HCT116 (cell line): Measurements from ENCODE around the gene GTF2IRD1. TPM values are rescaled to one million over a fixed set of nuclear protein-coding genes. Genes with fewer than 3 reads are reported as not detected.

Source experiments
- ATAC-seq: fragments of 200-7000 bp; cut with Tn5 transposase; 2 replicates; pipeline ENCODE4 v1.9.1; 2020; ENCODE audit warnings: mild to moderate bottlenecking, moderate library complexity
- BruUV-seq: library from RNA; stranded (reverse); fragments of 400-500 nt; replicated peaks from 2 replicates; lab custom pipeline; 2021; lab: Mats Ljungman, UMichigan
- CTCF ChIA-PET: fragments of 300-600 bp; sonication (Branson Sonifier 250); formaldehyde crosslinking; loops from one replicate; lab custom pipeline; 2021; ENCODE audit warnings: antibody characterized with exemption; lab: Charles Lee
- POLR2A ChIA-PET: fragments of 300-600, 350-600 bp; sonication (Branson Sonifier 250); formaldehyde crosslinking; loops from one replicate; lab custom pipeline; 2021; ENCODE audit warnings: antibody characterized with exemption; lab: Charles Lee
- RAD21 ChIA-PET, 2 experiments: fragments of 300-600 bp; sonication (Branson Sonifier 250); formaldehyde crosslinking; loops; one replicate each; lab custom pipeline; 2023; ENCODE audit warnings: low total read pairs in 2 of 2; ENCODE audit not compliant: uncharacterized antibody in 2 of 2, unreplicated experiment in 2 of 2, low non-redundant PET in 1 of 2; lab: Charles Lee
- DNase-seq: peaks from one replicate; pipeline ENCODE4 v3.0.0-alpha.2; 2010; ENCODE audit warnings: low read depth, low spot score
- H2AFZ ChIP-seq: fragments of 200-600 bp; shearing (Covaris generic), sonication (generic); 2 replicates; pipeline ENCODE4 v1.6.1; 2017; ENCODE audit warnings: low read depth, mixed run types, mixed read lengths, antibody characterized with exemption, low read length; ENCODE audit not compliant: poor library complexity, severe bottlenecking
- H3K27ac ChIP-seq: 2 replicates; pipeline ENCODE4 v1.5.1; 2012; ENCODE audit warnings: low read depth, low read length
- H3K27me3 ChIP-seq: fragments of 200-600 bp; sonication (generic); 2 replicates; pipeline ENCODE4 v1.6.1; 2016; ENCODE audit warnings: mixed run types, low read length, mixed read lengths; ENCODE audit not compliant: insufficient read depth
- H3K36me3 ChIP-seq, 2 experiments: fragments of 200-500 bp in 1 of 2; fragments of 200-600 bp in 1 of 2; sonication (Bioruptor generic) in 1 of 2; sonication (generic) in 1 of 2; 2 replicates each; pipeline versions ENCODE4 v1.5.1 to v1.6.1; 2014 to 2016; ENCODE audit warnings: low read length in 2 of 2, inconsistent platforms in 1 of 2, mixed read lengths in 1 of 2, mixed run types in 1 of 2; ENCODE audit not compliant: insufficient read depth in 2 of 2, control insufficient read depth in 1 of 2
- H3K4me1 ChIP-seq, 2 experiments: fragments of 200-600 bp in 1 of 2; sonication (generic) in 1 of 2; 2 replicates each; pipeline versions ENCODE4 v1.5.1 to v1.6.1; 2012 to 2017; ENCODE audit warnings: low read length in 2 of 2, inconsistent platforms in 1 of 2, mild to moderate bottlenecking in 1 of 2, mixed read lengths in 1 of 2, mixed run types in 1 of 2, moderate library complexity in 1 of 2; ENCODE audit not compliant: insufficient read depth in 2 of 2, control insufficient read depth in 1 of 2
- H3K4me2 ChIP-seq: fragments of 200-600 bp; sonication (generic); 2 replicates; pipeline ENCODE4 v1.6.1; 2017; ENCODE audit warnings: mixed run types, low read length, mixed read lengths
- H3K4me3 ChIP-seq, 2 experiments: fragments of 200-600 bp in 1 of 2; sonication (generic) in 1 of 2; replicated peaks in 1 of 2; 2 replicates each; pipeline ENCODE4 v1.5.1; 2011 to 2016; ENCODE audit warnings: low read length in 2 of 2, control low read depth in 1 of 2, low read depth in 1 of 2, mild to moderate bottlenecking in 1 of 2, mixed read lengths in 1 of 2, mixed run types in 1 of 2
- H3K79me2 ChIP-seq: fragments of 200-600 bp; sonication (generic); 2 replicates; pipeline ENCODE4 v1.6.1; 2017; ENCODE audit warnings: mild to moderate bottlenecking, mixed run types, low read length, moderate library complexity, mixed read lengths; ENCODE audit not compliant: insufficient read depth
- H3K9ac ChIP-seq: fragments of 200-600 bp; sonication (generic); 2 replicates; pipeline ENCODE4 v1.6.1; 2016; ENCODE audit warnings: low read length, mixed read lengths
- H3K9me2 ChIP-seq: fragments of 200-600 bp; sonication (generic), shearing (Covaris generic); 2 replicates; pipeline ENCODE4 v1.6.1; 2017; ENCODE audit warnings: mixed run types, mild to moderate bottlenecking, moderate library complexity; ENCODE audit not compliant: insufficient read depth
- H3K9me3 ChIP-seq, 2 experiments: fragments of 200-500 bp in 1 of 2; fragments of 200-600 bp in 1 of 2; sonication (Bioruptor generic) in 1 of 2; sonication (generic) in 1 of 2; 2 replicates each; pipeline ENCODE4 v1.6.1; 2014 to 2017; ENCODE audit warnings: low read length in 2 of 2, mixed read lengths in 2 of 2, inconsistent platforms in 1 of 2, low read depth in 1 of 2, mild to moderate bottlenecking in 1 of 2, mixed run types in 1 of 2, moderate library complexity in 1 of 2; ENCODE audit not compliant: control insufficient read depth in 1 of 2, insufficient read depth in 1 of 2
- H4K20me1 ChIP-seq: fragments of 200-600 bp; sonication (generic), shearing (Covaris generic); 2 replicates; pipeline ENCODE4 v1.6.1; 2017; ENCODE audit warnings: mixed run types, mild to moderate bottlenecking, moderate library complexity; ENCODE audit not compliant: insufficient read depth
- CBX3 ChIP-seq: IDR thresholded peaks from 2 replicates; pipeline ENCODE4 v1.6.1; 2012; ENCODE audit warnings: low read depth
- ELF1 ChIP-seq: IDR thresholded peaks from 2 replicates; pipeline ENCODE4 v1.6.1; 2012; ENCODE audit warnings: low read depth, borderline replicate concordance
- EZH2 ChIP-seq: fragments of 200-600 bp; sonication (generic); IDR thresholded peaks from 2 replicates; pipeline ENCODE4 v1.6.1; 2017; ENCODE audit warnings: antibody characterized with exemption, mixed run types
- EZH2phosphoT487 ChIP-seq: fragments of 200-600 bp; IDR thresholded peaks from 2 replicates; pipeline ENCODE4 v1.6.1; 2018; ENCODE audit warnings: antibody characterized with exemption, borderline replicate concordance
- JUND ChIP-seq: IDR thresholded peaks from 2 replicates; pipeline ENCODE4 v1.6.1; 2012
- RAD21 ChIP-seq: IDR thresholded peaks from 2 replicates; pipeline ENCODE4 v1.6.1; 2012; ENCODE audit warnings: low read depth, mild to moderate bottlenecking
- SIN3A ChIP-seq: IDR thresholded peaks from 2 replicates; pipeline ENCODE4 v1.6.1; 2012; ENCODE audit warnings: low read depth
- SRF ChIP-seq: IDR thresholded peaks from 2 replicates; pipeline ENCODE4 v1.6.1; 2012; ENCODE audit warnings: low read depth
- ZBTB33 ChIP-seq: IDR thresholded peaks from 2 replicates; pipeline ENCODE4 v1.6.1; 2011; ENCODE audit warnings: mild to moderate bottlenecking, low read length, moderate library complexity; ENCODE audit not compliant: insufficient replicate concordance; ENCODE audit errors: extremely low read depth
- ZFX ChIP-seq: fragments of 450-650 bp; IDR thresholded peaks from 2 replicates; pipeline ENCODE4 v1.6.1; 2017
- intact Hi-C: fragments of 100-400 bp; cut with micrococcal nuclease; formaldehyde crosslinking; loops from 2 replicates; pipeline ENCODE4 v1.10.0; 2022
- total RNA-seq: library from RNA; stranded (reverse); gene quantifications from one replicate; pipeline ENCODE4 v1.2.1, GENCODE V29; 2021; ENCODE audit not compliant: unreplicated experiment
- TF ChIP-seq, protein P1 (sequence below): IDR thresholded peaks from 2 replicates; pipeline ENCODE4 v1.6.1; 2012; ENCODE audit warnings: low read depth

Gene GTF2IRD1
- total RNA-seq, 1 experiment from 2014 or later: 34.5 TPM

GRCh38 chr7:74568658-74569057 lies 115.0 kb downstream of the GTF2IRD1 start:
- intact Hi-C loops: no loop called here
- H3K27me3 ChIP-seq: no peaks in the 10 kb centered on the region
- no peak overlapping the region for H3K9ac ChIP-seq
- no peak for TF ChIP-seq ZBTB33
- TF ChIP-seq EZH2phosphoT487: no peak
- no peak for TF ChIP-seq SIN3A
- TF ChIP-seq, protein P1, sequence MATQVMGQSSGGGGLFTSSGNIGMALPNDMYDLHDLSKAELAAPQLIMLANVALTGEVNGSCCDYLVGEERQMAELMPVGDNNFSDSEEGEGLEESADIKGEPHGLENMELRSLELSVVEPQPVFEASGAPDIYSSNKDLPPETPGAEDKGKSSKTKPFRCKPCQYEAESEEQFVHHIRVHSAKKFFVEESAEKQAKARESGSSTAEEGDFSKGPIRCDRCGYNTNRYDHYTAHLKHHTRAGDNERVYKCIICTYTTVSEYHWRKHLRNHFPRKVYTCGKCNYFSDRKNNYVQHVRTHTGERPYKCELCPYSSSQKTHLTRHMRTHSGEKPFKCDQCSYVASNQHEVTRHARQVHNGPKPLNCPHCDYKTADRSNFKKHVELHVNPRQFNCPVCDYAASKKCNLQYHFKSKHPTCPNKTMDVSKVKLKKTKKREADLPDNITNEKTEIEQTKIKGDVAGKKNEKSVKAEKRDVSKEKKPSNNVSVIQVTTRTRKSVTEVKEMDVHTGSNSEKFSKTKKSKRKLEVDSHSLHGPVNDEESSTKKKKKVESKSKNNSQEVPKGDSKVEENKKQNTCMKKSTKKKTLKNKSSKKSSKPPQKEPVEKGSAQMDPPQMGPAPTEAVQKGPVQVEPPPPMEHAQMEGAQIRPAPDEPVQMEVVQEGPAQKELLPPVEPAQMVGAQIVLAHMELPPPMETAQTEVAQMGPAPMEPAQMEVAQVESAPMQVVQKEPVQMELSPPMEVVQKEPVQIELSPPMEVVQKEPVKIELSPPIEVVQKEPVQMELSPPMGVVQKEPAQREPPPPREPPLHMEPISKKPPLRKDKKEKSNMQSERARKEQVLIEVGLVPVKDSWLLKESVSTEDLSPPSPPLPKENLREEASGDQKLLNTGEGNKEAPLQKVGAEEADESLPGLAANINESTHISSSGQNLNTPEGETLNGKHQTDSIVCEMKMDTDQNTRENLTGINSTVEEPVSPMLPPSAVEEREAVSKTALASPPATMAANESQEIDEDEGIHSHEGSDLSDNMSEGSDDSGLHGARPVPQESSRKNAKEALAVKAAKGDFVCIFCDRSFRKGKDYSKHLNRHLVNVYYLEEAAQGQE: no peak
- no peak for TF ChIP-seq EZH2
- TF ChIP-seq JUND: no peak
- TF ChIP-seq SRF: no peak
- TF ChIP-seq ZFX: no peak
- no peak for TF ChIP-seq RAD21
- no peak for TF ChIP-seq CBX3
- TF ChIP-seq ELF1: no peak
- POLR2A ChIA-PET: no interaction called here
- peaks cover 19% of the 10 kb centered on the region in 2 experiments; a peak in 3 of 4 replicates for H3K4me1 ChIP-seq
- H3K4me2 ChIP-seq: no peak overlapping the region
- no peaks in the 10 kb centered on the region for H3K79me2 ChIP-seq
- H3K27ac ChIP-seq: no peak overlapping the region
- CTCF ChIA-PET: no interaction called here
- RAD21 ChIA-PET: interaction anchor here in 1 of 2 experiments (0.6 kb wide), 1 partner anchor 23 kb away, joined by 7 read pairs; no protein-coding TSS in a partner anchor
- H2AFZ ChIP-seq: no peak overlapping the region
- DNase-seq: no peak
- H3K36me3 ChIP-seq: no peaks in the 10 kb centered on the region
- H4K20me1 ChIP-seq: no peaks in the 10 kb centered on the region
- no peaks in the 10 kb centered on the region for H3K9me2 ChIP-seq
- no peak for ATAC-seq
- no peaks in the 10 kb centered on the region for H3K9me3 ChIP-seq
- no TSS peak for BruUV-seq
- H3K4me3 ChIP-seq: no peak overlapping the region
